Liver (tissue), 3 donors: ENCODE measurements around the gene BIRC5.
A peak's percentile ranks its signal among the peaks of the same experiment; 100 is the strongest.

Experiments
- EGR1 ChIP-seq, 2 donors: IDR thresholded peaks; 2 replicates each; pipeline ENCODE4 v1.6.1; 2016 to 2018; ENCODE audit warnings: antibody characterized with exemption in 2 of 2, low read depth in 2 of 2
- FOXA2 ChIP-seq: IDR thresholded peaks from 2 replicates; pipeline ENCODE4 v1.6.1; 2016; ENCODE audit warnings: antibody characterized with exemption
- RAD21 ChIP-seq, 2 donors: IDR thresholded peaks; 2 replicates each; pipeline ENCODE4 v1.6.1; 2016; ENCODE audit warnings: antibody characterized with exemption in 2 of 2, mild to moderate bottlenecking in 2 of 2
- RXRA ChIP-seq, 2 donors: IDR thresholded peaks; 2 replicates each; pipeline ENCODE4 v1.6.1; 2017 to 2018; ENCODE audit warnings: antibody characterized with exemption in 2 of 2, mild to moderate bottlenecking in 1 of 2
- SP1 ChIP-seq: IDR thresholded peaks from 2 replicates; pipeline ENCODE4 v1.6.1; 2018; ENCODE audit warnings: antibody characterized with exemption, mild to moderate bottlenecking
- TAF1 ChIP-seq: conservative IDR thresholded peaks from 2 replicates; pipeline ENCODE4 v1.6.1; 2016; ENCODE audit warnings: antibody characterized with exemption, mild to moderate bottlenecking
- YY1 ChIP-seq: IDR thresholded peaks from 2 replicates; pipeline ENCODE4 v1.6.1; 2016; ENCODE audit warnings: antibody characterized with exemption, mild to moderate bottlenecking
- TF ChIP-seq, protein P1 (sequence below): fragments of 150-350 bp; IDR thresholded peaks from 2 replicates; pipeline ENCODE4 v1.5.1; 2017; ENCODE audit warnings: improper control_type of control experiment, low read depth, low read length; ENCODE audit not compliant: missing input control
- TF ChIP-seq, protein P2 (sequence below): IDR thresholded peaks from 2 replicates; pipeline ENCODE4 v1.6.1; 2016; ENCODE audit warnings: antibody characterized with exemption, mild to moderate bottlenecking
- TF ChIP-seq, protein P3 (sequence below): IDR thresholded peaks from 2 replicates; pipeline ENCODE4 v1.6.1; 2016; ENCODE audit warnings: antibody characterized with exemption
- donor health status: healthy.
- donor health status: healthy.

- TF ChIP-seq SP1 (no peak), FOXA2 (no peak), RXRA (IDR thresholded peaks at IDR 0.05) (peak in 1 of 2 donors; percentile 55), RAD21 (IDR thresholded peaks at IDR 0.05) (no peak), EGR1 (IDR thresholded peaks at IDR 0.05; ENCODE audit: low read depth in 2 of 2) (no peak), TAF1 (no peak), YY1 (no peak)
- TF ChIP-seq, protein P1, sequence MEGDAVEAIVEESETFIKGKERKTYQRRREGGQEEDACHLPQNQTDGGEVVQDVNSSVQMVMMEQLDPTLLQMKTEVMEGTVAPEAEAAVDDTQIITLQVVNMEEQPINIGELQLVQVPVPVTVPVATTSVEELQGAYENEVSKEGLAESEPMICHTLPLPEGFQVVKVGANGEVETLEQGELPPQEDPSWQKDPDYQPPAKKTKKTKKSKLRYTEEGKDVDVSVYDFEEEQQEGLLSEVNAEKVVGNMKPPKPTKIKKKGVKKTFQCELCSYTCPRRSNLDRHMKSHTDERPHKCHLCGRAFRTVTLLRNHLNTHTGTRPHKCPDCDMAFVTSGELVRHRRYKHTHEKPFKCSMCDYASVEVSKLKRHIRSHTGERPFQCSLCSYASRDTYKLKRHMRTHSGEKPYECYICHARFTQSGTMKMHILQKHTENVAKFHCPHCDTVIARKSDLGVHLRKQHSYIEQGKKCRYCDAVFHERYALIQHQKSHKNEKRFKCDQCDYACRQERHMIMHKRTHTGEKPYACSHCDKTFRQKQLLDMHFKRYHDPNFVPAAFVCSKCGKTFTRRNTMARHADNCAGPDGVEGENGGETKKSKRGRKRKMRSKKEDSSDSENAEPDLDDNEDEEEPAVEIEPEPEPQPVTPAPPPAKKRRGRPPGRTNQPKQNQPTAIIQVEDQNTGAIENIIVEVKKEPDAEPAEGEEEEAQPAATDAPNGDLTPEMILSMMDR, result no peak
- TF ChIP-seq, protein P2, sequence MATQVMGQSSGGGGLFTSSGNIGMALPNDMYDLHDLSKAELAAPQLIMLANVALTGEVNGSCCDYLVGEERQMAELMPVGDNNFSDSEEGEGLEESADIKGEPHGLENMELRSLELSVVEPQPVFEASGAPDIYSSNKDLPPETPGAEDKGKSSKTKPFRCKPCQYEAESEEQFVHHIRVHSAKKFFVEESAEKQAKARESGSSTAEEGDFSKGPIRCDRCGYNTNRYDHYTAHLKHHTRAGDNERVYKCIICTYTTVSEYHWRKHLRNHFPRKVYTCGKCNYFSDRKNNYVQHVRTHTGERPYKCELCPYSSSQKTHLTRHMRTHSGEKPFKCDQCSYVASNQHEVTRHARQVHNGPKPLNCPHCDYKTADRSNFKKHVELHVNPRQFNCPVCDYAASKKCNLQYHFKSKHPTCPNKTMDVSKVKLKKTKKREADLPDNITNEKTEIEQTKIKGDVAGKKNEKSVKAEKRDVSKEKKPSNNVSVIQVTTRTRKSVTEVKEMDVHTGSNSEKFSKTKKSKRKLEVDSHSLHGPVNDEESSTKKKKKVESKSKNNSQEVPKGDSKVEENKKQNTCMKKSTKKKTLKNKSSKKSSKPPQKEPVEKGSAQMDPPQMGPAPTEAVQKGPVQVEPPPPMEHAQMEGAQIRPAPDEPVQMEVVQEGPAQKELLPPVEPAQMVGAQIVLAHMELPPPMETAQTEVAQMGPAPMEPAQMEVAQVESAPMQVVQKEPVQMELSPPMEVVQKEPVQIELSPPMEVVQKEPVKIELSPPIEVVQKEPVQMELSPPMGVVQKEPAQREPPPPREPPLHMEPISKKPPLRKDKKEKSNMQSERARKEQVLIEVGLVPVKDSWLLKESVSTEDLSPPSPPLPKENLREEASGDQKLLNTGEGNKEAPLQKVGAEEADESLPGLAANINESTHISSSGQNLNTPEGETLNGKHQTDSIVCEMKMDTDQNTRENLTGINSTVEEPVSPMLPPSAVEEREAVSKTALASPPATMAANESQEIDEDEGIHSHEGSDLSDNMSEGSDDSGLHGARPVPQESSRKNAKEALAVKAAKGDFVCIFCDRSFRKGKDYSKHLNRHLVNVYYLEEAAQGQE, result no peak
- TF ChIP-seq, protein P3, sequence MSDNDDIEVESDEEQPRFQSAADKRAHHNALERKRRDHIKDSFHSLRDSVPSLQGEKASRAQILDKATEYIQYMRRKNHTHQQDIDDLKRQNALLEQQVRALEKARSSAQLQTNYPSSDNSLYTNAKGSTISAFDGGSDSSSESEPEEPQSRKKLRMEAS, result no peak
Measured at GRCh38 chr17:78173097-78173715, 40.8 kb upstream of the BIRC5 start.
